Raji (cell line): ENCODE results near the gene FBXO9.

Experiments used
- POLR2A ChIP-seq: IDR thresholded peaks from 2 replicates; pipeline ENCODE4 v1.6.1; 2011; ENCODE audit warnings: low read depth, low read length, control low read depth; ENCODE audit not compliant: insufficient read depth

The FBXO9 gene

GRCh38 chr6:53065266-53066076 lies at the start of gene FBXO9:
TSS of gene FBXO9 (plus strand) at chr6:53065404. CDS start at chr6:53065790, 386 bp downstream.
- TF ChIP-seq POLR2A, result peak; percentile 80

GRCh38 chr6:53015486-53015885 lies 49.7 kb upstream of the FBXO9 start:
- no peak for TF ChIP-seq POLR2A

GRCh38 chr6:53018446-53018845 lies 46.8 kb upstream of the FBXO9 start:
- no peak for TF ChIP-seq POLR2A

DNA sequence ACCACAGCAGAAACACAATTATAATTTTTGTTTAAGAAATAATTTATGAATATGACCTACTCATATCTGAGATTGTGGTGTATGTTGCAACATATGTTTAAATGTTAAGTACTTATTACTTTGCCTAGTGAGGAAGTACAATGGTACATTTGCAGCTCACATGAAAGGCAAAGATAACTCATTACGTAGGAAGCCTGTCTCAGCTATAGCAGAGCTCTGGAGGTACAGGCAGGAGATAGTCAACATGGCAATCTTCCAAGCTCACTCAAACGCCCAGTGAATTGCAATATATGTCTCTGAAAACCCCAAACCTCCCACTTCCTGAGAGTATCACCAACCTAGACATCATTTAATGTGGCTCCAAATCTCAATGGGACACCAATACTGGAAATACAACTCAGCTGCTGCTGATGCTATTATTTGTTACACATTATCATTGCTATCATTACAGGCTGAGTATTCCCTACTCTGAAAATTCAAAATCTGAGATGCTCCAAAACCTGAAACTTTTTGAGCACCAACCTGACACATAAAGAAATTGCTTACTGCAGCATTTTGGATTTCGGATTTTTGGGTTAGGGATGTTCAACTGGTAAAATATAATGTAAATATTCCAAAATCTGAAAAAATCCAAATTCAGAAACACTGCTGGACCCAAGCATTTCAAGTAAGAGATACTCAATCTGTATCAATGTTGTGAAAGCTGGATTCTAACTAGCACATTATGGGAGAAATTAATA lies 45.0 kb upstream of the FBXO9 start:
- TF ChIP-seq POLR2A, result no peak

GRCh38 chr6:53023323-53023722 lies 41.9 kb upstream of the FBXO9 start:
- no peak for TF ChIP-seq POLR2A

DNA sequence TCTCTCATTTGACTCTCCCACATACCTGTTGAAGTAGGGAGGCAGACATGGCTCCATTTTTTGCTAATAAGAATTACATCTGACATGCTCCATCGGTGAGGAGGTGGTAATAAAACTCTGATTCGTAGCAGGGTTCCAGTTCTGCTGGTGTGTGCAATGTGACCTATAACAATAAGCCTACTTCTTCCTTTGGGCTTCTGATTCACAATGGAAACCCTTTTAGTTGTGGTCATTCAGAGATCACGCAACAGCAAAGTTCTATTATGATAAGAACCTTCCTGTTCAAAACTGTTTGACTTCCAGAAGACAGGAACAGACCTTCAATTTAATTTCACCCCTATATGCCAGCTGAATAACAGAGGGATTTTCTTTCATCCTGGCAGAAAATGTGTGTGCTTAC lies 38.7 kb upstream of the FBXO9 start:
- no peak for TF ChIP-seq POLR2A

- no peak for TF ChIP-seq POLR2A
Observed at GRCh38 chr6:53027131-53027718, 38.0 kb upstream of the FBXO9 start.

- no peak for TF ChIP-seq POLR2A
Observed at GRCh38 chr6:53028467-53028866, 36.7 kb upstream of the FBXO9 start.

DNA sequence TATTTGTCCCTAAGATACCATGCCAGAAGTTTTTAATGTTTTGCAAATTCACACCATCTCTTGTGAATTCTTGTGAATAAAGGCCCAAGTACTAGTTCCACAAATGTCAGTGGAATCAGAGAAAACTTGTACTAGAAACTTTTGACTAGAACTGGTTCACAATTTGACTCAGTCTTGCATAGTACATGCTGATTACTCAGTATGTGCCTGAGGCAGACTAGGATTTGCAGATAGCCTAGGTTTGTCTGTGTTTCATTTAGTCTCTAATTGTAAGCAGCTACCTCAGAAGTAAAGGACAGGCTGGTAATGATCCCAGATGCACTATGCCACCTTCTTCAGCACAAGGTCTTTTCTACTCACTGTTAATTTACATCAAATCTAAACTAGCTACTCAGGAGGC lies 35.9 kb upstream of the FBXO9 start:
- no peak for TF ChIP-seq POLR2A

GRCh38 chr6:53029761-53030160 lies 35.4 kb upstream of the FBXO9 start:
- no peak for TF ChIP-seq POLR2A

- no peak for TF ChIP-seq POLR2A
Observed at GRCh38 chr6:53031281-53031680, 33.9 kb upstream of the FBXO9 start.

DNA sequence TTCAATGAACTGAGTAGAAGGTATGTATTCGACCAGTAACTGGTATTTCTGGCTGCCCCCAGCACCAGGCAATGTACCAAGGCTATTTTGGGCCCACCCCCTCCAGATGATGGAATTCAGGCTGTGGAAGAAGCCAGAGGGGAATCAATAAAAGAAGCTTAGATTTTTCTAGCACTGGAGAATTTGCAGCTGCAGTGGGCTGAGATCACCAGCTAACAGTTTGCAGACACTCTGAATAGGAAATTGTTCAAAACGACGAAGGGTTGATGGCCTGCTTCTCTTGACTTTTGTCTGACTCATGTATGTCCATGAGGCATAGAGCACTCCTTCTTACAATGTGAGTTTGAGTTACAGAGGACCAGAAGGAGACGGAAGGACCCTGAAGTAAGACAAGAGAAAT lies 32.4 kb upstream of the FBXO9 start:
- no peak for TF ChIP-seq POLR2A

GRCh38 chr6:53033764-53034163 lies 31.4 kb upstream of the FBXO9 start:
- no peak for TF ChIP-seq POLR2A

GRCh38 chr6:53035549-53036213 lies 29.5 kb upstream of the FBXO9 start:
- no peak for TF ChIP-seq POLR2A

- no peak for TF ChIP-seq POLR2A
Observed at GRCh38 chr6:53038141-53038540, 27.1 kb upstream of the FBXO9 start.
